ENCODE measurements around the gene CXCR3. TPM values are rescaled to one million over a fixed set of nuclear protein-coding genes. Genes with fewer than 3 reads are reported as not detected.
"Not testable (repeated sequence)": the region's sequence is repeated elsewhere in the genome, so short reads cannot be mapped to it uniquely, and the experiment has no call there.

CXCR3 gene
- 4.1 TPM for total RNA-seq

GRCh38 chrX:71618303-71618721, at the start of gene CXCR3:
CXCR3 (minus strand) TSS chrX:71618511; CDS start chrX:71618449, 62 bp downstream.
- Histone ChIP-seq H3K9me3 (ENCODE audit: low read depth, low read length) (no peaks in the 10 kb centered on the region), H3K4me3 (ENCODE audit: low read length) (peak within 1 kb of the TSS; percentile 23), H3K27me3 (ENCODE audit: insufficient read depth, low read length) (no peaks in the 10 kb centered on the region), H3K4me1 (ENCODE audit: insufficient read depth, low read length) (peaks cover 34% of the 10 kb centered on the region)

- peaks cover 4% of the 10 kb centered on the region for H3K4me1 ChIP-seq (ENCODE audit: insufficient read depth, low read length)
- H3K27me3 ChIP-seq (ENCODE audit: insufficient read depth, low read length) = no peaks in the 10 kb centered on the region
- no peaks in the 10 kb centered on the region for H3K9me3 ChIP-seq (ENCODE audit: low read depth, low read length)
- H3K4me3 ChIP-seq (ENCODE audit: low read length) = no peak within 1 kb of the TSS
Measured at GRCh38 chrX:71667328-71668247, 49.3 kb upstream of the CXCR3 start, which contains the start of gene LOC101059915. LOC101059915 (plus strand) TSS chrX:71667546.

- H3K9me3 ChIP-seq (ENCODE audit: low read depth, low read length) = no peaks in the 10 kb centered on the region
- H3K4me3 ChIP-seq (ENCODE audit: low read length) = no peak overlapping the region
- H3K27me3 ChIP-seq (ENCODE audit: insufficient read depth, low read length) = no peaks in the 10 kb centered on the region
- H3K4me1 ChIP-seq (ENCODE audit: insufficient read depth, low read length) = peaks cover 8% of the 10 kb centered on the region
Measured at GRCh38 chrX:71666240-71667223, 48.2 kb upstream of the CXCR3 start.

- Histone ChIP-seq H3K4me1 (ENCODE audit: insufficient read depth, low read length) (peaks cover 8% of the 10 kb centered on the region), H3K9me3 (ENCODE audit: low read depth, low read length) (no peaks in the 10 kb centered on the region), H3K4me3 (ENCODE audit: low read length) (no peak overlapping the region), H3K27me3 (ENCODE audit: insufficient read depth, low read length) (no peaks in the 10 kb centered on the region)
Measured at GRCh38 chrX:71665747-71666146, 47.4 kb upstream of the CXCR3 start.

DNA sequence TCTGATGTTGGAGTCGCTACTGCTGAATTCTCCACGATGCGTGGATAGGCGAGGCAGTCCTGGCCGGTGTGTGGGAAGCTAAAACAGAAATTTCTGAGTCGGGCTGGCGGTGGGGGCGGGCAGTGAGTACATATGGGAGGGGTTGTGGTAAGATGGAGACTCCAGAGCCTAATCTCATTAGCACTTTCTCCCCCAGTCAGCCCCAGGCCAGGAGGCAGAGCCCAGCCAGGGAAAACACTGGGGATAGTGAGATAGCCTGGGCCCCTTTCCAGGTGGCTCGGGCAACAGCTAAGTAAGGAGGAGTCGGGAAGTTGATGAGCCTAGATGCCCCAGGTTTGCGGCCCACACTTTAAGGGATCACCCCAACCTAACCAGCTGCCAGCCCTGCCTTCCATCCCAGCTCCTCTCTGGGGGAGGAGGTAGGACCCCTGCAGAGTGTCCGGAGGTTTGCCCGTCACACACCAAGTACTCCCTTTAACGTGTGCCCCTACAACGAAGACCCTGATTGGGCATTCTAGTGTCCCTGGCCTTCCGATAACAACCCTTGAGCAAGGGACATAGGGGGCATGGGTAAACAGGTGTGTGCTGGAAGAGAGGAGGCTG, 46.7 kb upstream of the CXCR3 start:
- Histone ChIP-seq H3K9me3 (ENCODE audit: low read depth, low read length) (no peaks in the 10 kb centered on the region), H3K4me3 (ENCODE audit: low read length) (no peak overlapping the region), H3K27me3 (ENCODE audit: insufficient read depth, low read length) (no peaks in the 10 kb centered on the region), H3K4me1 (ENCODE audit: insufficient read depth, low read length) (peaks cover 8% of the 10 kb centered on the region)

DNA sequence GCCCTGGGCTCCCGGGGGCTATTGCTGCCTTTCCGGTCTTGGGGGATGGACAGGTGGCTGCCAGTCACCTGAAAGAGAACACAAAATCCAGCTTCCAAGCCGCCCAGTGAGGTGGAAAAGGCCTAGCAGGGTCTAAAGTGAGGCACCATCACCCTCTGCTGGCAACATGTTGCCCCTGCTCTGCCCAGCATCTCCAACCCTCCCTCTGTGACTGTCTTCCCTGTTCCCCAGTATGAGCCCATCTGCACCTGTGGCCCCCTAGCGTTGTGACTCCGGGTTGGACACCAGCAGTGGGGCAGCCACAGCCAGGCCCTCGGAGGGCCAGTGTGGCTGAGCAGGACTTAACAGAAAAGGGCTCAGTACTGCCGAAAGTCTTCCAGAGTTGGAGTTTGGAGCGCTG, 45.9 kb upstream of the CXCR3 start:
- not testable (repeated sequence) for H3K4me3 ChIP-seq (ENCODE audit: low read length); H3K4me1 ChIP-seq (ENCODE audit: insufficient read depth, low read length); H3K9me3 ChIP-seq (ENCODE audit: low read depth, low read length); H3K27me3 ChIP-seq (ENCODE audit: insufficient read depth, low read length)

GRCh38 chrX:71663238-71663637, 44.9 kb upstream of the CXCR3 start:
- H3K9me3 ChIP-seq (ENCODE audit: low read depth, low read length); H3K4me3 ChIP-seq (ENCODE audit: low read length); H3K27me3 ChIP-seq (ENCODE audit: insufficient read depth, low read length): not testable (repeated sequence)

DNA sequence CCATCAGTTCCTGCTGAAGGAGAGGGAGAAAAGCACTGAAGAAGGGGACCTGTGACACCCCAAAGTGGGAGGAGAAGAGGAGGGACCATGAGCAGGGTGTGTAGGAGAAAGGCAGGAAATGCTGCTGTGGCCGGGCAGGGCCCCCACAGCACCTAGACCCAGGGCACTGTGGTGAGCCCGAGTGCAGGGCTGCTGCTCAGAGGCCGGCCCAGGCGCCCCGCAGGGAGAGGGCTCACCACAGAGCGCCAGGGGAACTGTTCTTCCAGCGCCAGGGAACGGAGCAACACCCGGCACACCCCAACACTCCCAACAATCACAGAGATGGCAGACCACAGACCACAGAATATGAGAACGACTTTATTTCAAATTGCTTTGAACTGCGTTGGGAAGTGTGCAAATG, 44.3 kb upstream of the CXCR3 start:
- not testable (repeated sequence) for H3K27me3 ChIP-seq (ENCODE audit: insufficient read depth, low read length); H3K4me3 ChIP-seq (ENCODE audit: low read length); H3K4me1 ChIP-seq (ENCODE audit: insufficient read depth, low read length); H3K9me3 ChIP-seq (ENCODE audit: low read depth, low read length)

More at GRCh38 chrX:71663238-71663637, 44.9 kb upstream of the CXCR3 start:
- H3K4me1 ChIP-seq (ENCODE audit: insufficient read depth, low read length) = not testable (repeated sequence)

DNA sequence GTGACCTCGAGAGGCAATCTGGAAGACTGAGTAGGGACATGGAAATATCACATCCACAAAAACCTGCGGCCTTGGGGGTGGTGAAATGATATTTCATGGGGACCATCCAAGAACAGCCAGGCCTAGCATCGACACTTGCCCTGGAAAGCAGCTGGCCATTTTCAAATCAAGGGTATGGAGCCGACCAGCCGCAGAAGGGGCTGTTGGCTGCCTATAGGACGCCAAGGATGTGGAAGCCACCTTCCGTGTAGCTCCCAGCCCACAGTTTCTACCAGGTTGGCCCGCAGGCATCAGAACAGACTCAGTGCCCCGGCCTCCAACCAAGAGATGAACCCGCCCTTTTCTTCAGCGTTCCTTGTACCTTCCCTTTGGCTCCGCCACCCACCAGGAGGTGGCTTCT, 43.6 kb upstream of the CXCR3 start:
- H3K9me3 ChIP-seq (ENCODE audit: low read depth, low read length) = no peaks in the 10 kb centered on the region
- H3K4me3 ChIP-seq (ENCODE audit: low read length) = no peak overlapping the region
- H3K27me3 ChIP-seq (ENCODE audit: insufficient read depth, low read length) = no peaks in the 10 kb centered on the region
- H3K4me1 ChIP-seq (ENCODE audit: insufficient read depth, low read length) = peaks cover 8% of the 10 kb centered on the region

DNA sequence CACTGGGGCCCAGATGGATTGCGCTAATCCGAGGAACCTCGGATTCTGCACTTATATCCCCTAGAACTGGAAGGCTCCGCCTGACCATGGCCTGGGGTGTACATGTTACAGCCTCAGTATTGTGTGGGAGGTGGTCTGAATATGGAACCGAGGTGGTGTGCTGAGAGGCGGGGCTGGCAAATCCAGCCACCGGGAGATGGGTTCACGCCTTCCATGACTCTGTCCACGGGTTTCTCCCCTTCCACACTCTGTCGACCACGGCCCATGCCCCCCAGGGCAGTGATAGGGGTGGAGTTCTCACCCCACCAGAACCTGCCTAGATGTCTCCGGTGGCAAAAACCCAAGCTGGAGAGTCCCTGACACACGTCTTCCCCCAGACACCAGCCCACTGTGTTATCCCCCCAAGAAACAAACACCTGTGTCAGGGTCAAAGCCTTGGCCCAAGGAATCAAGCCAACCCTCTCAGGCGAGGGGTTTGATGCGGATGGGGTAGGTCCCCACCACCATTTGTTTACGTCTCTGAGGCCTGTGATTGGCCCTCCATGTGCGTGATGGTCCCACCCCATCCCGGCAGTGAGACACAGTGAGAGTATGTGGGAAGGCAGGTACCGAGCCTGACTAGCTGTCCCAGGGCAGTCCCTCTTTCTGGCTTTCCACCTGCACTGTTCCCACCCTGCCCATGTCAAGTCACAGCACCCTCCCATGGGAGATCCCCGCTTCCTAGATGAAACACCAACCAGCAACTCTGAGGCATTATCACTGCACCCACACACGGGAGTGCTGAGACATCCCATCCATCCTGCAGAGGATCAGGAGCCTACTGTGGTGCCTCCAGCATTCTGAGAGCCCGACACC, 42.5 kb upstream of the CXCR3 start:
- peaks cover 8% of the 10 kb centered on the region for H3K4me1 ChIP-seq (ENCODE audit: insufficient read depth, low read length)
- H3K4me3 ChIP-seq (ENCODE audit: low read length) = no peak overlapping the region
- H3K9me3 ChIP-seq (ENCODE audit: low read depth, low read length) = no peaks in the 10 kb centered on the region
- H3K27me3 ChIP-seq (ENCODE audit: insufficient read depth, low read length) = no peaks in the 10 kb centered on the region

DNA sequence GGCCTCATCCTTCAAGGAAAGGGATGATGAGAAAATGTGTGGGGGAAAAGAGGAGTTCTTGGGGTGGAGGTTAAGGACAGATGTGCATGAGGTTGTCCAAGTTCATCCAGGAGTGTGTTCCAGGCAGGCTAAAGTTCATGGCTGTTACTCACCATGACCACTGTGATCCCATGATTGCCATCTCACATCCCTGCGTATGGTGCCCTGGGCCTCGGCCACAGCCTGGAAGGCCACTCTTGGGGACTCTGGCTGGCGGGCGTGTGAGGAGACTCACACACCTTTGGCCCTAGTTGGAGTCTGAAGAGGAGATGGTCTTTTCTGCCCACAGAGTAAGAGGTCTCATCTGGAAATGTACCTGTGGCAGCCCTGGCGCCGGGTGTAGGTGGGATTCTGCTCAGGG, 41.6 kb upstream of the CXCR3 start:
- Histone ChIP-seq H3K27me3 (ENCODE audit: insufficient read depth, low read length) (no peaks in the 10 kb centered on the region), H3K4me3 (ENCODE audit: low read length) (no peak overlapping the region), H3K4me1 (ENCODE audit: insufficient read depth, low read length) (peaks cover 8% of the 10 kb centered on the region)

DNA sequence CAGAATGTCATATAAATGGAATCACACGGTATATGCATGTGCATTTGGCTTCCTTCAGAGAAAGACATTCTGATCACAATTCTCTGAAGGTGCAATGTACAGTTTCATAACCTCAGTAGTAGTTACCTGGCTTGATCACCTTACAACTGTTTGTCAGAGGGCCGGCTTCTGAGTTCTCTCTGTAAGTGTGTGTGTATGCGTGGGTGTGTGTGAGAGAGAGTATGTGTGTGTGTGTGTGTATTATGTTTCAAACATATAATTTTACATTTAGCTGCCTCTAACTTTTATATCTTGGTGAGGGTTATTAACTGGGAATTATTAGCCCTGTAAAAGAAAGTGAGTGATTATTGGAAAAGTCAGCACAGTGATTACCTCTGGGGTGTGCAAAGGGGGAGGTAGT, 41.0 kb upstream of the CXCR3 start:
- H3K9me3 ChIP-seq (ENCODE audit: low read depth, low read length) = no peaks in the 10 kb centered on the region
- peaks cover 8% of the 10 kb centered on the region for H3K4me1 ChIP-seq (ENCODE audit: insufficient read depth, low read length)
- H3K4me3 ChIP-seq (ENCODE audit: low read length) = no peak overlapping the region
- no peaks in the 10 kb centered on the region for H3K27me3 ChIP-seq (ENCODE audit: insufficient read depth, low read length)

More for the DNA sequence above, 41.6 kb upstream of the CXCR3 start:
- H3K9me3 ChIP-seq (ENCODE audit: low read depth, low read length) = no peaks in the 10 kb centered on the region

- Histone ChIP-seq H3K4me1 (ENCODE audit: insufficient read depth, low read length) (peaks cover under 1% of the 10 kb centered on the region), H3K4me3 (ENCODE audit: low read length) (no peak overlapping the region), H3K27me3 (ENCODE audit: insufficient read depth, low read length) (no peaks in the 10 kb centered on the region), H3K9me3 (ENCODE audit: low read depth, low read length) (no peaks in the 10 kb centered on the region)
Measured at GRCh38 chrX:71657267-71657666, 39.0 kb upstream of the CXCR3 start.

- no peaks in the 10 kb centered on the region for H3K4me1 ChIP-seq (ENCODE audit: insufficient read depth, low read length)
- no peak overlapping the region for H3K4me3 ChIP-seq (ENCODE audit: low read length)
- H3K9me3 ChIP-seq (ENCODE audit: low read depth, low read length) = no peaks in the 10 kb centered on the region
- no peaks in the 10 kb centered on the region for H3K27me3 ChIP-seq (ENCODE audit: insufficient read depth, low read length)
Measured at GRCh38 chrX:71653344-71653743, 35.0 kb upstream of the CXCR3 start.

Measured in mononuclear cell (primary cell).